Activated T-helper 1 cell treated with Interleukin-2 at 50 U/mL for 16 hours (primary cell): Measurements from ENCODE around the gene HEATR5A.

Experiments used
- DNase-seq: peaks from one replicate; pipeline ENCODE4 v3.0.0-alpha.2; 2020; ENCODE audit warnings: low read depth

The HEATR5A gene

DNA sequence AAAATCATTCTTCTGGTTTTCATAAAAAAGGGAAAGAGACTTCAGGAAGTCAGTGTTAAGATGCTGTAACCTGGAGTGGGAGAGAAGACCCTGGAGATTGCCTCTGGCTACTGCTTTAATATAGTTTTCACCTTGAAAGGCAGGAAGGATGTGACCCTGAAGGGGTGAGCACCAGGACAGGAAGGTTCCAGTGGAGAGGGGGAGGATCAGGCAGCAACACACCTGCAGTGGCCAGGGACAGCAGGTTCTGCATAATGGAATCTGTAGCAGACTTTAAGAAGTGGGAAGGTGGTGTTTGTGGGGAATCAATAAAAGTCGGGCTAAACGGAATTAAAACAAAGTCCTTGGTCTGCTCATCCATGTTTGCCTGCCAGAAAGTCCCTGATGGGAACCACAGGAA, 6.3 kb upstream of the HEATR5A start:
- DNase-seq: no peak

GRCh38 chr14:31425905-31426304, 5.6 kb upstream of the HEATR5A start:
- no peak for DNase-seq

GRCh38 chr14:31421200-31421599, 850 bp upstream of the HEATR5A start:
- DNase-seq: no peak

DNA sequence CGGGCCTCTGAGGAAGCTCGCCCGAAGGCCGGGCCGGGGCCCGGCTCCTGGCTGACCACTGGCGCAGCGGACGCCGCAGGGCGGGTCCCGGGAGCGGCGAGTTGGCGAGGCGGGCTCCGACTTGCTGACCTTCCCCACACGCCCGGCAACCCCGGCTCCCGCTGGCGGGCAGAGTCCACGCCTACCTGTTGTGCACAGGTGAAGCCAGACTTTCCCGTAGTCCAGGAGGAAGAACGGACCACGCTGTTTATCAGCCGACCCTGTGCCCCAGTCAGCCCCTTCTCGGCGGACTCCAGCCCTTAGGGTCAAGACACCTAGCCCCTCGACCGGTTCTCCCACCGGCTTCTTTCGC, 407 bp downstream of the HEATR5A start:
- DNase-seq: no peak

- no peak for DNase-seq
Measured at GRCh38 chr14:31419179-31419966, 977 bp downstream of the HEATR5A start.

GRCh38 chr14:31418440-31418839, 1.9 kb downstream of the HEATR5A start:
- no peak for DNase-seq

- no peak for DNase-seq
Measured at GRCh38 chr14:31414190-31414833, 6.0 kb downstream of the HEATR5A start.

DNA sequence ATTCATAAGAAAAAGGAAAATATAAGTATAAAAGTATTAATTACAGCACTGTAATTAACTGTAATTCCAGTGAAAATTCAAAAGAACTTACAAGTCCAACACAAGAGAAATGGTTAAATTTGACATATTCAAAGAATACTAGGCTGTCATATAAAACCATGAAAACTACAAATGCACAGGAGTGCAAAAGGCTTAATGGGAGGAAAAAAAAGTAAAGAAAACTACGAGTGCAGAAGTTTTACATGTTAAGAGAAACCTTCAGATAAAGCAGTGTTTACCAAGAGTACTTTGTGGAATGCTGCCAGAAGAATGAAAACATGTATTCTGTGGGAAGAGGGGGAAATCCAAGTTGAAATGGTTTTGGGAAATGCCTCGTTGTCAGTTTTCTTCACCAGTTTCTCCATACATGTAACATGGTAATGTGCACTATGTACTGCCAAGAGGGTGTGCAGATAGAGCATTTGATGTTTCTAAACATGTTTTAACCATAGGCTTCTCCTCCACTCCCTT, 9.1 kb downstream of the HEATR5A start:
- DNase-seq: no peak

GRCh38 chr14:31410048-31410650, 10.2 kb downstream of the HEATR5A start:
- DNase-seq: no peak

- no peak for DNase-seq
Measured at GRCh38 chr14:31408421-31408820, 11.9 kb downstream of the HEATR5A start.

DNA sequence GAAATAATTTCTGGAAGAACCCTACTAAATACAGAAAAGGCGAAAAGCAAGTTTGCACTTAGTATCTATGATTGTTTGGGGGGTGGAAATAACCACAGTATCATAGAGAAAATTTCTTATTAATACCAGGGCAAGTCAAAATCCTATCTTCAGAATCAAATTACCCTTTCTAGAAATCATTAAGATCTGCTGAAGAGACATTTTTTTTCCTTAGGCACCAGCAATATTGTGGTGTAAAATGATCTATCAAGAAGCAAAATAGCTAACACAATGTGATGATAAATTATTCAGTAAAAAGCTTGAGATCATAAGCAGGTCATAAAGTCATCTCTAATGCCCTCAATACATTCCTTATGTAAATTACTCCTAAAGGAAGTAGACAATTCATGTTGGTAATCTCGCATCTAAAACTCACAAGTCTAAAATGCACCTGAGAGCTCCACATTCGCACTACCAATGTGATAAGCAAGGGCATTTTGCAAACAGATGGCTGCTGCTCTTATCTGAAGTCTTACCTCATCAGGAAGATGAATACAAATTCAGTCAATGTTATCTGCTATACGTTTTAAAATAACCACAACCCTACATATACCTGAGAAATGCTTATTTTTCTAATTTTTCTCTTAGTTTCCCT, 14.6 kb downstream of the HEATR5A start:
- DNase-seq: no peak

DNA sequence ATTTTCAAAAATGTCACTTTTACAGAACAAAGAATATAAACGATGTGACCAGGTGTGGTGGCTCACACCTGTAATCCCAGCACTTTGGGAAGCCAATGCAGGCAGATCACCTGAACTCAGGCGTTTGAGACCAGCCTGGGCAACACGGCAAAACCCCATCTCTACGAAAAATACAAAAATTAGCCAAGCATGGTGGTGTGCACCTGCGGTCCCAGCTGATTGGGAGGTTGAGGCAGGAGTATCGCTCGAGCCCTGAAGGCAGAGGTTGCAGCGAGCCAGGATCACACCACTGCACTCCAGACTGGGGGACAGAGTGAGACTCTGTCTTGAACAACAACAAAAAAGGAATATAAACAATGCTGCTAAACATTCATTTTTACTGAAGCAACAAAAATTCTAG, 15.2 kb downstream of the HEATR5A start:
- DNase-seq: no peak

DNA sequence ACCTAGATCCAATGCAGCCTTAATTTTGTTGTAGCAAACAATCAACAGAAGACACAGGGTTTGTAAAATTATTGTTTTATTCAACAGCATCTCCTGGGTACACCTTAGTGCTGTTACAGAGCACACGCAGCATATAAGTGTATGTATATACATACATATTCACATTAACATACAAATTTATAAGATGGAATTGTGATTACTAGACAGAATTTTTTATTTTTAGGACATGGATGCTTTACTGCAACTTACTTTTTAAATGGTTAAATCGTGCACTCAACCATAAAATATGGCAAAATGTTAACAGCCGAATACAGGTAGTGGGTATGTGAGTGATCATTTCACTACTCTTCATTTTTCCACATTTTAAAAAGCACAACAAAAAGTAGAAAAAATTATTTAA, 16.6 kb downstream of the HEATR5A start:
- no peak for DNase-seq

- DNase-seq: no peak
Measured at GRCh38 chr14:31402764-31403439, 17.4 kb downstream of the HEATR5A start.

GRCh38 chr14:31401369-31401932, 18.9 kb downstream of the HEATR5A start:
- DNase-seq: no peak

GRCh38 chr14:31400031-31400638, 20.2 kb downstream of the HEATR5A start:
- DNase-seq: no peak

DNA sequence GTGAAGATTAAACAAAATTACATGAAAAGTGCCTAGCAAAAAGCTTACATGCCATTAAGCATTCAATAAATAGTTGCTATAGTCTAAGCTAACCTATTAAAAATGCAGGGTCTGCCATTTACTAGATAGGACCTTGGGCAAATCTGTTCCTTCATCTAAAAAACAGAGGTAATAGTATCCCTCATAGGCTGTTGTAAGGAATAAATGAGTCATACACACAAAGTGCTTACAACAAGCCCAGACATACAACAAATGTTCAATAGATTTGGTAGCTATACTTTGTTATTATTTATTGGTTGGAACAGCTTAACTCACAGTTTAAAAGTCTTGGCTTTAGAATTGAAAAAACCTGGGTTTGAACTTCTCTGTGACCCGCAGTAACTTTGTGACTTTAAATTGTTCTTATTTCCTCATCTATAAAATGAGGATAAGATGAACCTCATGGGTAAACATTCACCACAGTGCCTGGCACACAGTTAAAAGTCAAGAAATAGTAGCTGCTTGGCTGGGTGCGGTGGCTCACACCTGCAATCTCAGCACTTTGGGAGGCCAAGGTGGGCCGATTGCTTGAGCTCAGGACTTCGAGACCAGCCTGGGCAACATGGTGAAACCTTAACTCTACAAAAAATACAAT, 24.7 kb downstream of the HEATR5A start:
- DNase-seq: no peak

- DNase-seq: no peak
Measured at GRCh38 chr14:31395119-31395518, 25.2 kb downstream of the HEATR5A start.

DNA sequence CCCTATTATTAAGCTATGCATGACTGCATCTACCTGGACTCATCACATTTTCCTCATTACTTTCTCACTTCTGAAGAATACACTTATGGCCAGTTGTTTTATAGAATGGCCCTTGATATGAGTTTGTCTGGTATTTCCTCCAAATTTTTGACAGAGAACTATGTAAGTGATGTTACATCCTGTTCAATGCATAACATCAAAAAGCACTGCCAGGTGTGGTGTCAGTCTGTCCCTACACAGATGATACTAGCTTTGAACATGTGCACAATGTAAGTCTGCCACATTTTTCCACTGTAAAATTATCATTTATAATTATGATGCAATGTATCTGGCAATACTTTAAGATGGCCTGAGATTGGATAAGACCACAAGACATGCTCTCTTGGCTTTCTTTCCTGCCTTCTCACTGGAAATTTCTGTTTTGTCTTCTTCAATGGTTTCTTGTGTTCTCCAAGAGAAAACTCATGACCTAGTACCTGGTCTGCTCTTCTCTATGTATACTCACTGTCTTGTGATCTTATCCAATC, 28.3 kb downstream of the HEATR5A start:
- DNase-seq: no peak

- DNase-seq: no peak
Measured at GRCh38 chr14:31391473-31391872, 28.9 kb downstream of the HEATR5A start.

GRCh38 chr14:31389946-31390345, 30.4 kb downstream of the HEATR5A start:
- no peak for DNase-seq
